HepG2 (cell line): Measurements from ENCODE around the gene GRIP2. TPM values are rescaled to one million over a fixed set of nuclear protein-coding genes. Genes with fewer than 3 reads are reported as not detected.

Experiments used
- ATAC-seq: fragments of 200-7000 bp; cut with Tn5 transposase; 3 replicates; pipeline ENCODE4 v1.9.1; 2020; ENCODE audit warnings: mild to moderate bottlenecking, moderate library complexity
- BruUV-seq: library from RNA; stranded (reverse); fragments of 400-500 nt; replicated peaks from 2 replicates; lab custom pipeline; 2021; lab: Mats Ljungman, UMichigan
- CTCF ChIA-PET: fragments of 300-600 bp; formaldehyde crosslinking; extraction: SDS; loops from one replicate; lab custom pipeline; 2021; ENCODE audit warnings: low total read pairs, inconsistent platforms, low intra/inter-chr PET ratio; lab: Yijun Ruan, JAX
- POLR2A ChIA-PET: fragments of 350-600 bp; sonication (Branson Sonifier 250); formaldehyde crosslinking; loops from one replicate; lab custom pipeline; 2020; ENCODE audit warnings: antibody characterized with exemption, inconsistent platforms; lab: Yijun Ruan, JAX
- DNase-seq: peaks from one replicate; pipeline ENCODE4 v3.0.0-alpha.2; 2015; ENCODE audit warnings: low spot score
- FAIRE-seq: peaks from 3 replicates; lab custom pipeline; 2011; peaks lifted over from hg19 to GRCh38; lab: Jason Lieb, UNC
- H2AFZ ChIP-seq: one replicate; pipeline ENCODE4 v1.6.1; 2011; ENCODE audit warnings: low read length, inconsistent platforms
- H3K27ac ChIP-seq: fragments of 300-600 bp; 3 replicates; pipeline ENCODE4 v1.8.0; 2011; ENCODE audit warnings: mixed run types, mild to moderate bottlenecking, mixed read lengths, low read length, inconsistent platforms; ENCODE audit not compliant: insufficient read depth; ENCODE audit errors: extremely low read length
- H3K27me3 ChIP-seq, 2 experiments: fragments of 200-600 bp in 1 of 2; 2 replicates in 1 of 2; 3 replicates in 1 of 2; pipeline versions ENCODE4 v1.6.0 to v1.8.0; 2011; ENCODE audit warnings: low read length in 2 of 2, mild to moderate bottlenecking in 2 of 2, moderate library complexity in 2 of 2, inconsistent platforms in 1 of 2; ENCODE audit not compliant: insufficient read depth in 2 of 2, control insufficient read depth in 1 of 2
- H3K36me3 ChIP-seq, 2 experiments: fragments of 200-600 bp in 1 of 2; replicated peaks in 1 of 2; 2 replicates in 1 of 2; 3 replicates in 1 of 2; pipeline versions ENCODE4 v1.5.1 to v1.8.0; 2011; ENCODE audit warnings: low read length in 2 of 2, inconsistent platforms in 1 of 2; ENCODE audit not compliant: insufficient read depth in 2 of 2, control insufficient read depth in 1 of 2
- H3K4me1 ChIP-seq: 2 replicates; pipeline ENCODE4 v1.5.1; 2012; ENCODE audit warnings: low read length, inconsistent platforms; ENCODE audit not compliant: insufficient read depth
- H3K4me2 ChIP-seq: 2 replicates; pipeline ENCODE4 v1.6.0; 2011; ENCODE audit warnings: low read depth, low read length, inconsistent platforms
- H3K4me3 ChIP-seq, 3 experiments: fragments of 200-600 bp in 1 of 3; sonication (generic), shearing (Covaris generic) in 1 of 3; replicated peaks in 1 of 3; 2 replicates each; pipeline ENCODE4 v1.5.1; 2011 to 2016; ENCODE audit warnings: low read length in 3 of 3, inconsistent platforms in 2 of 3, low read depth in 2 of 3, mild to moderate bottlenecking in 2 of 3, control low read depth in 1 of 3, mixed read lengths in 1 of 3; ENCODE audit not compliant: insufficient read depth in 1 of 3
- H3K79me2 ChIP-seq: one replicate; pipeline ENCODE4 v1.6.1; 2011; ENCODE audit warnings: low read length, inconsistent platforms; ENCODE audit not compliant: insufficient read depth
- H3K9ac ChIP-seq: 2 replicates; pipeline ENCODE4 v1.6.0; 2011; ENCODE audit warnings: mild to moderate bottlenecking, low read depth, low read length, inconsistent platforms; ENCODE audit not compliant: insufficient read depth
- H3K9me3 ChIP-seq: 2 replicates; pipeline ENCODE4 v1.5.1; 2012; ENCODE audit warnings: mild to moderate bottlenecking, low read length
- H4K20me1 ChIP-seq: 2 replicates; pipeline ENCODE4 v1.6.0; 2011; ENCODE audit warnings: inconsistent platforms, mild to moderate bottlenecking, low read length, moderate library complexity; ENCODE audit not compliant: insufficient read depth
- CENPT ChIP-seq: sonication (generic); formaldehyde crosslinking; IDR thresholded peaks from 2 replicates; pipeline ENCODE4 v1.8.0; 2022; ENCODE audit warnings: low read depth, mild to moderate bottlenecking, moderate library complexity, missing genetic modification reagents
- GABPB1 ChIP-seq: IDR thresholded peaks from 2 replicates; pipeline ENCODE4 v1.6.1; 2016; ENCODE audit warnings: mild to moderate bottlenecking, missing genetic modification reagents, moderate library complexity, missing compliant biosample characterization
- HOXA9 ChIP-seq: sonication (generic); formaldehyde crosslinking; IDR thresholded peaks from 2 replicates; pipeline ENCODE4 v1.8.1; 2022; ENCODE audit warnings: missing genetic modification reagents, mild to moderate bottlenecking, moderate library complexity, borderline replicate concordance
- SP5 ChIP-seq: IDR thresholded peaks from 2 replicates; pipeline ENCODE4 v1.6.1; 2016; ENCODE audit warnings: low read depth, borderline replicate concordance
- TMF1 ChIP-seq: sonication (generic); formaldehyde crosslinking; IDR thresholded peaks from 2 replicates; pipeline ENCODE4 v1.8.1; 2022; ENCODE audit warnings: low read depth, missing genetic modification reagents
- ZNF737 ChIP-seq: sonication (generic); formaldehyde crosslinking; IDR thresholded peaks from 2 replicates; pipeline ENCODE4 v1.5.0; 2020; ENCODE audit warnings: missing genetic modification reagents, mild to moderate bottlenecking, borderline replicate concordance
- WGBS: methylation state at CpG from one replicate; pipeline ENCODE4 v1.1.6; 2017; ENCODE audit warnings: low lambda C conversion rate; 5-methylcytosine and 5-hydroxymethylcytosine counted together
- in situ Hi-C: cut with HindIII; loops from 2 replicates; pipeline ENCODE4 v1.10.0; 2017; ENCODE audit warnings: low pct_unique_long_range_greater_than_20kb; ENCODE audit not compliant: extremely low pct_ligation_motif_present
- intact Hi-C: fragments of 100-400 bp; cut with micrococcal nuclease; formaldehyde crosslinking; loops from one replicate; pipeline ENCODE4 v1.10.0; 2022; ENCODE audit not compliant: unreplicated experiment
- polyA plus RNA-seq, 8 experiments: library from polyadenylated mRNA; depleted of rRNA in 3 of 8; stranded (reverse) in 7 of 8; unstranded in 1 of 8; fragments of >200 nt; fragmentation: Illumina TruSeq in 4 of 8; extraction: Trizol in 4 of 8; gene quantifications; 2 replicates each; pipeline versions ENCODE4 v1.2.1 to v1.2.3, GENCODE V29; 2011 to 2016; ENCODE audit warnings: low read depth in 4 of 8, missing spikeins in 1 of 8, mixed read lengths in 1 of 8; ENCODE audit not compliant: insufficient read depth in 1 of 8
- total RNA-seq, 5 experiments: library from RNA; depleted of rRNA; stranded (reverse); fragments of >200 nt; fragmentation: Illumina TruSeq; extraction: Trizol; gene quantifications; 2 replicates each; pipeline ENCODE4 v1.2.3, GENCODE V29; 2016; ENCODE audit warnings: low read depth in 1 of 5
- TF ChIP-seq, protein P1 (sequence below): sonication (generic); formaldehyde crosslinking; IDR thresholded peaks from 2 replicates; pipeline ENCODE4 v1.4.0; 2020; ENCODE audit warnings: mild to moderate bottlenecking, missing genetic modification reagents, borderline replicate concordance
- TF ChIP-seq, protein P2 (sequence below): sonication (generic); formaldehyde crosslinking; IDR thresholded peaks from 2 replicates; pipeline ENCODE4 v1.5.1; 2020; ENCODE audit warnings: missing genetic modification reagents, mild to moderate bottlenecking, borderline replicate concordance
- TF ChIP-seq, protein P3 (sequence below): sonication (generic); formaldehyde crosslinking; IDR thresholded peaks from 2 replicates; pipeline ENCODE4 v1.8.0; 2022; ENCODE audit warnings: missing genetic modification reagents, low read depth, mild to moderate bottlenecking, borderline replicate concordance

GRIP2 gene
- total and polyA plus RNA-seq, 2 of the 13 experiments (the other 11 are each of a cell fraction or from before 2014, with no cell fraction given) = 0.11 to 0.24 TPM

DNA sequence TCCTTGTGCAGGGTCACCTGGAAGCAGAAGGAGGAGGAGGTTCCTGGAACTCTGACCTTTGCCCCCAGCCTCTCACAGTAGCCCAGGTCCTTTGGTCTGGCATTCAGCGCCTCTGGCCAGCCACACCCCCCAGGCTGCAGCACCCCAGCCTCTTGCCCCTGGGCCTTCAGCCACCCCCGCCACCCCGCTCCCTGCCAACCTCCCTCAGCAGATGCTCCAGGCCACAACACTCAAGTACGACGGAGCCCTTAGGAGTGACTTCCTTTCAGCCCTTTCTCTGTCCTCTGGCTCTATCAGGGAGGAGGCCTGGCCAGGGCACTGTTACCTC is 45.2 kb downstream of the GRIP2 start:
- no peaks in the 10 kb centered on the region for H3K36me3 ChIP-seq
- no peaks in the 10 kb centered on the region; a peak in 1 of 5 replicates for H3K27me3 ChIP-seq
- H3K27ac ChIP-seq = no peak overlapping the region
- no peak overlapping the region for H3K4me2 ChIP-seq
- H2AFZ ChIP-seq = no peak overlapping the region
- in situ Hi-C loops = no loop called here
- 27% methylated on average over 3 of the region's 5 CpGs for WGBS
- TF ChIP-seq, protein P1, sequence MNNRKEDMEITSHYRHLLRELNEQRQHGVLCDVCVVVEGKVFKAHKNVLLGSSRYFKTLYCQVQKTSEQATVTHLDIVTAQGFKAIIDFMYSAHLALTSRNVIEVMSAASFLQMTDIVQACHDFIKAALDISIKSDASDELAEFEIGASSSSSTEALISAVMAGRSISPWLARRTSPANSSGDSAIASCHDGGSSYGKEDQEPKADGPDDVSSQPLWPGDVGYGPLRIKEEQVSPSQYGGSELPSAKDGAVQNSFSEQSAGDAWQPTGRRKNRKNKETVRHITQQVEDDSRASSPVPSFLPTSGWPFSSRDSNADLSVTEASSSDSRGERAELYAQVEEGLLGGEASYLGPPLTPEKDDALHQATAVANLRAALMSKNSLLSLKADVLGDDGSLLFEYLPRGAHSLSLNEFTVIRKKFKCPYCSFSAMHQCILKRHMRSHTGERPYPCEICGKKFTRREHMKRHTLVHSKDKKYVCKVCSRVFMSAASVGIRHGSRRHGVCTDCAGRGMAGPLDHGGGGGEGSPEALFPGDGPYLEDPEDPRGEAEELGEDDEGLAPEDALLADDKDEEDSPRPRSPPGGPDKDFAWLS (CRISPR knock-in tag) = no peak
- TF ChIP-seq, protein P2, sequence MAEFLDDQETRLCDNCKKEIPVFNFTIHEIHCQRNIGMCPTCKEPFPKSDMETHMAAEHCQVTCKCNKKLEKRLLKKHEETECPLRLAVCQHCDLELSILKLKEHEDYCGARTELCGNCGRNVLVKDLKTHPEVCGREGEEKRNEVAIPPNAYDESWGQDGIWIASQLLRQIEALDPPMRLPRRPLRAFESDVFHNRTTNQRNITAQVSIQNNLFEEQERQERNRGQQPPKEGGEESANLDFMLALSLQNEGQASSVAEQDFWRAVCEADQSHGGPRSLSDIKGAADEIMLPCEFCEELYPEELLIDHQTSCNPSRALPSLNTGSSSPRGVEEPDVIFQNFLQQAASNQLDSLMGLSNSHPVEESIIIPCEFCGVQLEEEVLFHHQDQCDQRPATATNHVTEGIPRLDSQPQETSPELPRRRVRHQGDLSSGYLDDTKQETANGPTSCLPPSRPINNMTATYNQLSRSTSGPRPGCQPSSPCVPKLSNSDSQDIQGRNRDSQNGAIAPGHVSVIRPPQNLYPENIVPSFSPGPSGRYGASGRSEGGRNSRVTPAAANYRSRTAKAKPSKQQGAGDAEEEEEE (CRISPR knock-in tag) = no peak
- TF ChIP-seq, protein P3, sequence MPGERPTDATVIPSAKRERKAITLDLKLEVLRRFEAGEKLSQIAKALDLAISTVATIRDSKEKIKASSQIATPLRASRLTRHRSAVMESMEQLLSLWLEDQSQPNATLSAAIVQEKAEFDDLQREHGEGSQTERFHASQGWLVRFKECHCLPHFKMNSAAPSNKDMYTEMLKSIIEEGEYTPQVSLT = no peak
- TF ChIP-seq TMF1 (CRISPR knock-in tag) (no peak), CENPT (CRISPR knock-in tag) (no peak), ZNF737 (CRISPR knock-in tag) (no peak), GABPB1 (CRISPR knock-in tag) (no peak), SP5 (no peak), HOXA9 (CRISPR knock-in tag) (no peak)
- TF ChIP-seq, all 625 proteins: peak for 0
- ChIA-PET CTCF (no interaction called here), POLR2A (no interaction called here)
- no peaks in the 10 kb centered on the region for H3K4me1 ChIP-seq
- FAIRE-seq (no peak), ATAC-seq (no peak), DNase-seq (no peak)
- no peaks in the 10 kb centered on the region for H3K79me2 ChIP-seq
- no peak overlapping the region for H3K4me3 ChIP-seq
- no TSS peak for BruUV-seq
- H3K9ac ChIP-seq = no peak overlapping the region
- H3K9me3 ChIP-seq = no peaks in the 10 kb centered on the region
- no peaks in the 10 kb centered on the region for H4K20me1 ChIP-seq
- intact Hi-C loops = no loop called here
